LNCaP clone FGC (cell line): ENCODE measurements around the gene CHST5.
"Not testable (repeated sequence)": the region's sequence is repeated elsewhere in the genome, so short reads cannot be mapped to it uniquely, and the experiment has no call there.

Experiments
- DNase-seq: peaks from one replicate; pipeline ENCODE4 v3.0.0-alpha.2; 2011; ENCODE audit warnings: low read depth
- H3K4me3 ChIP-seq: 2 replicates; pipeline ENCODE4 v1.5.1; 2011; ENCODE audit warnings: mild to moderate bottlenecking, low read depth, low read length, control low read depth
- CTCF ChIP-seq: IDR thresholded peaks from 2 replicates; pipeline ENCODE4 v1.5.1; 2012; ENCODE audit warnings: mild to moderate bottlenecking; ENCODE audit not compliant: control insufficient read depth, insufficient read depth; ENCODE audit errors: extremely low read depth

The CHST5 gene

GRCh38 chr16:75527825-75528299 lies 8.0 kb downstream of the CHST5 start:
- no peak for TF ChIP-seq CTCF
- no peak overlapping the region for H3K4me3 ChIP-seq
- no peak for DNase-seq

GRCh38 chr16:75526032-75526790 lies 9.7 kb downstream of the CHST5 start:
- H3K4me3 ChIP-seq: no peak overlapping the region
- DNase-seq: no peak
- TF ChIP-seq CTCF: no peak

- no peak overlapping the region for H3K4me3 ChIP-seq
- no peak for DNase-seq
These were observed 16.7 kb downstream of the CHST5 start for GRCh38 chr16:75519175-75519574.

GRCh38 chr16:75516189-75516966 lies 19.5 kb downstream of the CHST5 start:
- peak overlapping the region; percentile 82 for H3K4me3 ChIP-seq
- TF ChIP-seq CTCF: peak; percentile 2; the same call in 1 of the 2 replicates
- not testable (repeated sequence) for DNase-seq

More at GRCh38 chr16:75519175-75519574, 16.7 kb downstream of the CHST5 start:
- TF ChIP-seq CTCF: no peak

GRCh38 chr16:75514296-75514695 lies 21.6 kb downstream of the CHST5 start:
- H3K4me3 ChIP-seq: no peak overlapping the region
- TF ChIP-seq CTCF: no peak
- no peak for DNase-seq

- no peak overlapping the region for H3K4me3 ChIP-seq
- no peak for DNase-seq
- TF ChIP-seq CTCF: no peak
These were observed 29.3 kb downstream of the CHST5 start for GRCh38 chr16:75506574-75506973.
